ENCODE results near the gene STXBP5L.
"Not testable (repeated sequence)": the region's sequence is repeated elsewhere in the genome, so short reads cannot be mapped to it uniquely, and the experiment has no call there.

The STXBP5L gene

GRCh38 chr3:121399820-121400219 lies 491.8 kb downstream of the STXBP5L start:
- no peak for DNase-seq
- TF ChIP-seq POLR2A (IDR thresholded peaks at IDR 0.05; ENCODE audit: low read length): no peak
- no peak for TF ChIP-seq GATA1 (IDR thresholded peaks at IDR 0.05; ENCODE audit: low read depth, low read length)

DNA sequence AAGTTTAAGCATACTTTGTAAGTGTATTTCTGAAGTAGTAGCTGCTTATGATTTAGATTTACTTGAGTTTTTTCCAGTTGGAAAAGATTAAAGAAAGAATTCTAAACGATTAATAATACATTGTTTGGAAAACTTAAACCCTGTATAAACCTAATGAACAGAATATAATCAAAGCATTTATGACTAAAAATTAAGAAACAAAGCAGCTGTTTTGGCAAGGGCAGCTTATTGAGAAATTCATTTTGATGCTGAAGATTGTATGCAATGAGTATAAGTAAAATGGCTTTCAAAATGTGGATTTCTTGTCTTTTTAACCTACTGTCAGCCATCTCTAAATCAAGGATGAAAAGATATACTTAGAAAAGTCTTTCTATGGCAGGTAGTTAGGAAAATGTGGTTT lies 497.6 kb downstream of the STXBP5L start:
- TF ChIP-seq GATA1 (IDR thresholded peaks at IDR 0.05; ENCODE audit: low read depth, low read length) (no peak), POLR2A (IDR thresholded peaks at IDR 0.05; ENCODE audit: low read length) (no peak)

DNA sequence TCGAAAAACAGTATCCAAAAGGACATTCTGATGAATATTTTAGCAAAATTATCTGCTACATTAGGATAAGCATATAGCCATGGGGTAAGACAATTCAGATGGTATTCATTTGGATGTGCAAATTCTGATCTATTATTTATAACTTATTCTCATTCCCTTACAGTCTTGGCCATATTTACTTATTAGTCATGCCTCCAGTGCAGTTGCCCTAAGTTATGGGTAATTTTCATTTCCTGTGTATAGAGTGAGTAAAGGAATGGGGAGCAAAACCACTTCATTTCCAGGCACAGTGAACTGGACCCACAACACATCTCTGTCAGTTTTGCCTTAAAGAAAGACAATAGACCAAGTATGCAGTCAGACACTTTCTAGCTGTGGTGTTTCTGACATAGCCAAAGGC lies 503.5 kb downstream of the STXBP5L start:
- no peak for DNase-seq

More for the DNA sequence above, 497.6 kb downstream of the STXBP5L start:
- DNase-seq: no peak

DNA sequence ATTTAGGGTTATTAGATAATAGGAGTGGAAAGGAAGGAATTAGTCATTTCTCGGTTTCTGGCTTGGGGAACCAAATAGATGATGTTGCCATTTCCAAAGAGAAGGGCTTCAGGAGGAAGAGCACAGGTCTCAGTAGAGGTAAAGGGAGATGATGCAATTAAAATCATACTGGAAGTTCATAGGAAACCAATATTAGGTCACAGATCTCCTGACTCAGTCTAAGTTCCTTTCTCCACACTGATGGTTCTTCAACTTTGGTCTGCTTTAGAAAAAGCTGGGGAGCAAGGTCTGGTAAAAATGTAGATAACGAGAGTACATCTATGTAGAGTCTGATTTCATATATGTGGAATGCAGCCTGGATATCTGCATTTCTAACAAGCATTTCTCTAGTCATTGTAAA lies 506.9 kb downstream of the STXBP5L start:
- TF ChIP-seq GATA1 (IDR thresholded peaks at IDR 0.05; ENCODE audit: low read depth, low read length): no peak
- no peak for TF ChIP-seq POLR2A (IDR thresholded peaks at IDR 0.05; ENCODE audit: low read length)
- DNase-seq: no peak

More for the DNA sequence above, 503.5 kb downstream of the STXBP5L start:
- TF ChIP-seq POLR2A (IDR thresholded peaks at IDR 0.05; ENCODE audit: low read length) (no peak), GATA1 (IDR thresholded peaks at IDR 0.05; ENCODE audit: low read depth, low read length) (no peak)

DNA sequence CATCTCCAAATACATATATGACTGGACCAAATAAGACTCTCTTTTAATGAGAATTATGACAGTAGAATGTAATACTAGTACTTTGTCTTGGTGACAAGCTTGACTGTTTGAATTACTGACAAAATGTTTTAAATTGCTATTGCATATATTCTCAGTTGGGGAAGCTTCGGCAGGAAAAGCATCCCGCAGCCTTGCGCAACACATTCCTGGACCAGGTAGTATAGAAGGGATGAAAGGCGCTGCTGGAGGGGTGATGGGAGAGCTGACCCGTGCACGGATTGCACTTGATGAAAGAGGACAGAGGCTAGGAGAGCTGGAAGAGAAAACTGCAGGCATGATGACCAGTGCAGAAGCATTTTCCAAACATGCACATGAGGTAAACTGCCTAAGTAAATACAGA lies 510.2 kb downstream of the STXBP5L start:
- DNase-seq: no peak
- no peak for TF ChIP-seq POLR2A (IDR thresholded peaks at IDR 0.05; ENCODE audit: low read length)
- TF ChIP-seq GATA1 (IDR thresholded peaks at IDR 0.05; ENCODE audit: low read depth, low read length): no peak

DNA sequence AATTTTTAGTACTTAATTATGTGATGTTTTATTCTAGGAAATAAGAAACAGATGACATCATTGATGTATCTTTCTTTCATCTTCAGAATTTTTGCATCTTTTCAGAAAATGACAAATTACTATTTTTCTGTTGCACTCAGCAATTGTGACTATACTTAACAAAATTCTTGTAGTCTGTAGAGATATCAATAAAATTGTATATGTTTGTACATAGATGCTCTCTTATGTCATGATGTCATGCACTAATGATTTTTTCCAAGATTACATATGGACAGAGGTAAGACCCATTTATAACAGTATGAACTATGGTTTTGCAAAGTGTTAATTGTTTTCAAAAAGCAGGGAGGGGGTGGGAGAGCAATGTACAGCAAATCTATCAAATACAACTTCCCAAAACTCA lies 516.5 kb downstream of the STXBP5L start:
- no peak for DNase-seq
- TF ChIP-seq POLR2A (IDR thresholded peaks at IDR 0.05; ENCODE audit: low read length): no peak
- no peak for TF ChIP-seq GATA1 (IDR thresholded peaks at IDR 0.05; ENCODE audit: low read depth, low read length)

DNA sequence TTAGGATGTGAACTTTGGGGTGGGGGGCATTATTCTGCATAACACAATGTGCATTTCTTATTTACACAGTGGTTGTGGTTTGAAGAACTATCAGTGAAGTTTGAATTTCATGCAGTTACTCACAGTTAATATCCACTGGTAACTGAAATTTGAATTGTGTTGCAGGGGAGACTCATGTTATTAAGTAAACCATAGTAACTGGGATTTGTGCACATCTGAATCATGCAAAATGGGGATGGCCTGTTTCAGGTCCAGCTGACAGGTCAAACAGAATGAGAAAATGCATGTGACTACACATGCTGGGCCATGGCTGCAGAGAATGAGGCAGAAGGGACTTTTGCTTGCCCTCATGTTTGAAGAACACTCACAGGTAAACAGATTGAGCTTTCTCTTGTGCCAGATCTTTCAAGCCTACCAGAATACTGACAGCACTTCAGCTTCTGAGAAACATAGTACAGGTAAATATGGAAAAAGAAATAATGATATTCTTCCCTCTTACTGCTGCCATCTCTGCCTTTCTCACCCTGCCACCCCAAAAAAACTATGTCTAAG lies 522.7 kb downstream of the STXBP5L start:
- no peak for DNase-seq
- TF ChIP-seq POLR2A (IDR thresholded peaks at IDR 0.05; ENCODE audit: low read length): no peak
- no peak for TF ChIP-seq GATA1 (IDR thresholded peaks at IDR 0.05; ENCODE audit: low read depth, low read length)

- TF ChIP-seq POLR2A (IDR thresholded peaks at IDR 0.05; ENCODE audit: low read length) (no peak), GATA1 (IDR thresholded peaks at IDR 0.05; ENCODE audit: low read depth, low read length) (no peak)
- DNase-seq: peak; percentile 37 to 64
These were observed 523.9 kb downstream of the STXBP5L start for GRCh38 chr3:121431726-121432517.

DNA sequence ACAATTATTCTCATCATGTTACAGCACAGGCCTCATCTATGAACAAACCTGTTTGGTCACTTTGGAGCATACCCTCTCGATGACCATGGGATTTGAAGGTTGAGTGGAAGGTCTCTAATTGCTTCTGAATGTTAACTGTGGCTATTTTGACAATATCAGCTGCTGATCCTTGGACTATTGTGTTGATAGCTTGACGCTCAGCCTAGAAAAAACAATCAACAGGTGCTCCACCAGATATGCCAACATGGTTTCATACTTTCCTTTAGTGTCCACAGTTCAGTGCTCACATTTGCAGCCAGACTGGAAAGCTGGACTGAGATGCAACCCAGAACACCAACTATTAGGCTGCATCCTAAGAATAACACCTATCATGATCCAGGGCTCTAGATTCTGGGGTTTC lies 528.1 kb downstream of the STXBP5L start:
- no peak for DNase-seq
- no peak for TF ChIP-seq GATA1 (IDR thresholded peaks at IDR 0.05; ENCODE audit: low read depth, low read length)
- no peak for TF ChIP-seq POLR2A (IDR thresholded peaks at IDR 0.05; ENCODE audit: low read length)

DNA sequence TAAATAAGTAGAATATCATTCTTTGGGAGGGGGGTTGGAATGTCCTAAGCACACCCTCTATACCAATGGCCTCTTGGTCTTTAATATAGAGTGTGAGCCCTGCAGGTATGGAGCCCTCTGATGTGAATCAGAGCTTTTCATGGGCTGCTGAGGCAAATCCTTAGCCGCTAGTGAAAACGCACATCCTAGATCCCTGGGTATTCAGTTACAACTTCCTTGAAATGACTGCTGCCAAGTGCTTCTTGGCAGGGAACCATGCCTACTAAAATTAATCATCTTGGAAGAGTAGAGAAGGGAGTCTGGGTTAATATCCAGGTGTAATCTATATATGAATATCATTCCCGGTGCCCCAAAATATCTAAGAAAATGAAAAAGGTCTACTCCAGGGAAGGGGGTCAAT lies 528.6 kb downstream of the STXBP5L start:
- TF ChIP-seq GATA1 (IDR thresholded peaks at IDR 0.05; ENCODE audit: low read depth, low read length): no peak
- no peak for TF ChIP-seq POLR2A (IDR thresholded peaks at IDR 0.05; ENCODE audit: low read length)
- DNase-seq: no peak

GRCh38 chr3:121443456-121443855 lies 535.5 kb downstream of the STXBP5L start:
- no peak for DNase-seq
- TF ChIP-seq GATA1 (IDR thresholded peaks at IDR 0.05; ENCODE audit: low read depth, low read length) (no peak), POLR2A (IDR thresholded peaks at IDR 0.05; ENCODE audit: low read length) (no peak)

DNA sequence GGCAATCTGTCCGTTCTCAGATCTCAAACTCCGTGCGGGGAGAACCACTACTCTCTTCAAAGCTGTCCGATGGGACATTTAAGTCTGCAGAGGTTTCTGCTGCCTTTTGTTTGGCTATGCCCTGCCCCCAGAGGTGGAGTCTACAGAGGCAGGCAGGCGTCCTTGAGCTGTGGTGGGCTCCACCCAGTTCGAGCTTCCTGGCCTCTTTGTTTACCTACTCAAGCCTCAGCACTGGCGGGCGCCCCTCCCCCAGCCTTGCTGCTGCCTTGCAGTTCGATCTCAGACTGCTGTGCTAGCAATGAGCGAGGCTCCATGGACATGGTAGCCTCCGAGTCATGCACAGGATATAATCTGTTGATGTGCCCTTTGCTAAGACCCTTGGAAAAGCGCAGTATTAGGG lies 543.7 kb downstream of the STXBP5L start:
- DNase-seq: not testable (repeated sequence)

DNA sequence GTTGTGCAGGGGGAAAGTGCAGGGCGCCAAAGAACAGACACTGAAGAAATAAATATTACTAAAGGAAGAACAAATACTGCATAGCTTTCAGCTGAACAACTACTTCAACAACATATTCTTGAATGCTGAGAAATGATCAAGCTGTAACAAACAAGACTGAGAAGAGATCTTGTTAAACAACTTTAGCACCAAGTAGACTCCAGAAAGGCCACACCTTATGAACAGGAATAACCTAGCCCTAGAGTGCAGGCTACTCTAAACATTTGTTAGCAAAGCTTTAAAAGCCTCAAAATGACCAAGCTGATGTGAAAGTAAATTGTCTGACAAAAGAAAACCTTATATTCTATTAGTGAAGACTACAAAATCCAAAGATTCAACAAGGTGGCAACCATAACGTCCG lies 554.6 kb downstream of the STXBP5L start:
- no peak for DNase-seq
- TF ChIP-seq POLR2A (IDR thresholded peaks at IDR 0.05; ENCODE audit: low read length) (no peak), GATA1 (IDR thresholded peaks at IDR 0.05; ENCODE audit: low read depth, low read length) (no peak)

DNA sequence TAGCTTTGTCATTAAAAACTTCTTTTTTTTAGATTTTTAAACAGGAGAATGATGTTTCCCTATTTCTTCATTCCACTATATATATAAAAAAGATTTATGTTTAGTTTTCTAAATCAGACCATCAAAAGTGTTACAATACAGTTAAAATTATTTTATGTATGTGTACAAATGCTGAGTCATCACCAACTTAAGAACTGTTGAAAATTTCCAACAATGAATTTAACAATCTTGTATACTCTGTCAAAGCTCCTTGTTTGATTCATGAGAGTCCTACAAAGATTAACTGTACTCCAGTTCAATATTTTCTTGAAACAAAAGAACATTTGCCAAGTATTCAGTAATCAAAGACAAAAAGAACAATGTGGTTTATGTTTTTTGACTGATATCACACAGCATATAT lies 555.7 kb downstream of the STXBP5L start:
- DNase-seq: no peak
- TF ChIP-seq POLR2A (IDR thresholded peaks at IDR 0.05; ENCODE audit: low read length): no peak
- no peak for TF ChIP-seq GATA1 (IDR thresholded peaks at IDR 0.05; ENCODE audit: low read depth, low read length)

GRCh38 chr3:121467085-121467484 lies 559.1 kb downstream of the STXBP5L start:
- TF ChIP-seq GATA1 (IDR thresholded peaks at IDR 0.05; ENCODE audit: low read depth, low read length): no peak
- no peak for TF ChIP-seq POLR2A (IDR thresholded peaks at IDR 0.05; ENCODE audit: low read length)
- DNase-seq: no peak
